IMR-90 (cell line): ENCODE measurements around the gene ZNF776. TPM values are rescaled to one million over a fixed set of nuclear protein-coding genes. Genes with fewer than 3 reads are reported as not detected.

Source experiments
- ATAC-seq: fragments of 200-7000 bp; cut with Tn5 transposase; 2 replicates; pipeline ENCODE4 v1.9.1; 2020; ENCODE audit warnings: low read depth, mild to moderate bottlenecking, moderate library complexity
- BruUV-seq: library from RNA; stranded (reverse); fragments of 400-500 nt; replicated peaks from 2 replicates; lab custom pipeline; 2021; lab: Mats Ljungman, UMichigan
- CTCF ChIA-PET: fragments of 300-600 bp; formaldehyde crosslinking; extraction: SDS; loops from one replicate; lab custom pipeline; 2021; ENCODE audit warnings: antibody characterized with exemption; lab: Yijun Ruan, JAX
- POLR2A ChIA-PET: fragments of 300-600 bp; sonication (Branson Sonifier 250); formaldehyde crosslinking; loops from one replicate; lab custom pipeline; 2022; ENCODE audit warnings: antibody characterized with exemption; ENCODE audit not compliant: unreplicated experiment; lab: Charles Lee
- DNase-seq: peaks from one replicate; pipeline ENCODE4 v3.0.0; 2013
- H2AFZ ChIP-seq: replicated peaks from 2 replicates; pipeline ENCODE3; 2013; ENCODE audit warnings: low read length, mild to moderate bottlenecking; ENCODE audit not compliant: poor library complexity
- H2AK5ac ChIP-seq: 2 replicates; pipeline ENCODE4 v1.6.1; 2013; ENCODE audit warnings: low read depth, low read length, inconsistent platforms
- H2AK9ac ChIP-seq: replicated peaks from 2 replicates; pipeline ENCODE3; 2013; ENCODE audit warnings: mild to moderate bottlenecking, low read depth, low read length, moderate library complexity; ENCODE audit not compliant: poor library complexity
- H2BK120ac ChIP-seq: 2 replicates; pipeline ENCODE4 v1.6.1; 2013; ENCODE audit warnings: low read depth, low read length, inconsistent platforms
- H2BK15ac ChIP-seq: 3 replicates; pipeline ENCODE4 v1.6.1; 2013; ENCODE audit warnings: low read depth, low read length, inconsistent platforms
- H2BK20ac ChIP-seq: 2 replicates; pipeline ENCODE4 v1.6.1; 2013; ENCODE audit warnings: low read depth, mild to moderate bottlenecking, inconsistent platforms, low read length, moderate library complexity
- H2BK5ac ChIP-seq: 2 replicates; pipeline ENCODE4 v1.6.1; 2013; ENCODE audit warnings: mild to moderate bottlenecking, low read depth, low read length, inconsistent platforms; ENCODE audit not compliant: poor library complexity, severe bottlenecking
- H3K14ac ChIP-seq: replicated peaks from 2 replicates; pipeline ENCODE4 v1.6.1; 2013; ENCODE audit warnings: low read depth, low read length, inconsistent platforms
- H3K18ac ChIP-seq: 2 replicates; pipeline ENCODE4 v1.6.1; 2013; ENCODE audit warnings: low read depth, low read length, control low read depth
- H3K23ac ChIP-seq: 2 replicates; pipeline ENCODE4 v1.6.1; 2013; ENCODE audit warnings: low read depth, low read length, inconsistent platforms
- H3K27ac ChIP-seq: 2 replicates; pipeline ENCODE4 v1.5.1; 2013; ENCODE audit warnings: mild to moderate bottlenecking, control low read depth, low read length; ENCODE audit not compliant: insufficient read depth
- H3K27me3 ChIP-seq: 2 replicates; pipeline ENCODE4 v1.6.1; 2013; ENCODE audit warnings: low read length; ENCODE audit not compliant: control insufficient read depth, insufficient read depth
- H3K36me3 ChIP-seq: 2 replicates; pipeline ENCODE4 v1.6.1; 2013; ENCODE audit warnings: low read length, mixed read lengths; ENCODE audit not compliant: control insufficient read depth, insufficient read depth
- H3K4ac ChIP-seq: 2 replicates; pipeline ENCODE4 v1.6.1; 2013; ENCODE audit warnings: low read depth, low read length, inconsistent platforms
- H3K4me1 ChIP-seq: 2 replicates; pipeline ENCODE4 v1.6.1; 2013; ENCODE audit warnings: low read length, mixed read lengths; ENCODE audit not compliant: control insufficient read depth, insufficient read depth
- H3K4me2 ChIP-seq: 2 replicates; pipeline ENCODE4 v1.6.1; 2013; ENCODE audit warnings: low read depth, mild to moderate bottlenecking, control low read depth, low read length, moderate library complexity
- H3K4me3 ChIP-seq: 2 replicates; pipeline ENCODE4 v1.5.1; 2013; ENCODE audit warnings: low read depth, mild to moderate bottlenecking, control low read depth, low read length, moderate library complexity; ENCODE audit not compliant: insufficient read depth
- H3K56ac ChIP-seq: 2 replicates; pipeline ENCODE4 v1.6.1; 2013; ENCODE audit warnings: low read length, inconsistent platforms; ENCODE audit not compliant: insufficient read depth; ENCODE audit errors: extremely low read depth
- H3K79me1 ChIP-seq, 2 experiments: 2 replicates each; pipeline ENCODE4 v1.6.1; 2013; ENCODE audit warnings: low read length in 2 of 2, inconsistent platforms in 1 of 2, low read depth in 1 of 2
- H3K9ac ChIP-seq: 2 replicates; pipeline ENCODE4 v1.6.1; 2013; ENCODE audit warnings: low read depth, low read length, control low read depth
- H3K9me1 ChIP-seq: 2 replicates; pipeline ENCODE4 v1.6.1; 2013; ENCODE audit warnings: low read length, inconsistent platforms; ENCODE audit not compliant: insufficient read depth
- H3K9me3 ChIP-seq: 2 replicates; pipeline ENCODE4 v1.6.1; 2013; ENCODE audit warnings: low read length; ENCODE audit not compliant: control insufficient read depth, insufficient read depth
- H4K20me1 ChIP-seq: 2 replicates; pipeline ENCODE4 v1.6.1; 2013; ENCODE audit warnings: low read length, inconsistent platforms; ENCODE audit not compliant: insufficient read depth
- H4K5ac ChIP-seq: 2 replicates; pipeline ENCODE4 v1.6.1; 2013; ENCODE audit warnings: mild to moderate bottlenecking, low read depth, low read length, control low read depth
- H4K8ac ChIP-seq, 2 experiments: 2 replicates each; pipeline ENCODE4 v1.6.1; 2013; ENCODE audit warnings: low read depth in 2 of 2, low read length in 2 of 2, control low read depth in 1 of 2, inconsistent platforms in 1 of 2
- H4K91ac ChIP-seq: 2 replicates; pipeline ENCODE4 v1.6.1; 2013; ENCODE audit warnings: low read depth, low read length, inconsistent platforms; ENCODE audit not compliant: insufficient read depth
- BHLHE40 ChIP-seq: fragments of 150-350 bp; IDR thresholded peaks from 2 replicates; pipeline ENCODE4 v1.6.1; 2016; ENCODE audit warnings: mild to moderate bottlenecking, low read depth, low read length
- CHD1 ChIP-seq: IDR thresholded peaks from 2 replicates; pipeline ENCODE4 v1.6.1; 2012; ENCODE audit warnings: low read depth, low read length, improper control_type of control experiment
- CTCF ChIP-seq: conservative IDR thresholded peaks from 2 replicates; pipeline ENCODE4 v1.5.1; 2012; ENCODE audit warnings: mild to moderate bottlenecking, low read depth, low read length, improper control_type of control experiment
- ELK1 ChIP-seq: fragments of 150-350 bp; IDR thresholded peaks from 2 replicates; pipeline ENCODE4 v1.6.1; 2016; ENCODE audit warnings: low read depth, mild to moderate bottlenecking, low read length, moderate library complexity, borderline replicate concordance
- FOS ChIP-seq: fragments of 150-350 bp; IDR thresholded peaks from 2 replicates; pipeline ENCODE4 v1.6.1; 2016; ENCODE audit warnings: low read depth, low read length
- MAZ ChIP-seq: IDR thresholded peaks from 2 replicates; pipeline ENCODE4 v1.6.1; 2012; ENCODE audit warnings: low read depth, mild to moderate bottlenecking, low read length, improper control_type of control experiment, moderate library complexity, borderline replicate concordance
- MXI1 ChIP-seq: IDR thresholded peaks from 2 replicates; pipeline ENCODE4 v1.6.1; 2012; ENCODE audit warnings: low read depth, mild to moderate bottlenecking, low read length, moderate library complexity, borderline replicate concordance
- NFE2L2 ChIP-seq: fragments of 150-350 bp; IDR thresholded peaks from 2 replicates; pipeline ENCODE4 v1.6.1; 2016; ENCODE audit warnings: low read depth, mild to moderate bottlenecking, low read length
- POLR2A ChIP-seq: IDR thresholded peaks from 2 replicates; pipeline ENCODE4 v1.6.1; 2012; ENCODE audit warnings: mild to moderate bottlenecking, low read depth, low read length
- RAD21 ChIP-seq: IDR thresholded peaks from 2 replicates; pipeline ENCODE4 v1.6.1; 2012; ENCODE audit warnings: low read length, improper control_type of control experiment
- RCOR1 ChIP-seq: IDR thresholded peaks from 2 replicates; pipeline ENCODE4 v1.6.1; 2012; ENCODE audit warnings: mild to moderate bottlenecking, low read length, improper control_type of control experiment; ENCODE audit not compliant: insufficient replicate concordance
- RFX5 ChIP-seq: IDR thresholded peaks from 2 replicates; pipeline ENCODE4 v1.8.0; 2012; ENCODE audit warnings: low read depth, mild to moderate bottlenecking, low read length, moderate library complexity
- SMC3 ChIP-seq: fragments of 150-350 bp; IDR thresholded peaks from 2 replicates; pipeline ENCODE4 v1.6.1; 2016; ENCODE audit warnings: low read depth, mild to moderate bottlenecking, antibody characterized with exemption, low read length, moderate library complexity
- USF2 ChIP-seq: fragments of 150-350 bp; IDR thresholded peaks from 2 replicates; pipeline ENCODE4 v1.6.1; 2017; ENCODE audit warnings: mild to moderate bottlenecking, antibody characterized with exemption, low read length, low read depth
- WGBS, 2 experiments: methylation state at CpG; one replicate each; pipeline versions ENCODE4 v1.1.5 to v1.1.7; 2013; ENCODE audit warnings: missing lambda C conversion rate in 2 of 2; ENCODE audit not compliant: insufficient read length in 1 of 2; ENCODE audit errors: extremely low coverage in 2 of 2; 5-methylcytosine and 5-hydroxymethylcytosine counted together
- dilution Hi-C: fragments of 300-500 bp; cut with HindIII; formaldehyde crosslinking; loops from one replicate; pipeline ENCODE4 v1.14.3; 2018; ENCODE audit warnings: low sequenced_read_pairs; ENCODE audit not compliant: unreplicated experiment
- in situ Hi-C: fragments of 300-500 bp; cut with MboI; formaldehyde crosslinking; loops from 3 replicates; pipeline ENCODE4 v1.14.3; 2019; ENCODE audit warnings: low sequenced_read_pairs, inconsistent platforms, mixed read lengths
- intact Hi-C: fragments of 100-400 bp; cut with micrococcal nuclease; formaldehyde crosslinking; loops from 2 replicates; pipeline ENCODE4 v1.10.0; 2022
- polyA plus RNA-seq, 3 experiments: library from polyadenylated mRNA; depleted of rRNA; stranded (reverse); fragments of >200 nt; gene quantifications; 2 replicates each; pipeline ENCODE4 v1.2.3, GENCODE V29; 2012; ENCODE audit warnings: low replicate concordance in 1 of 3
- total RNA-seq: library from RNA; depleted of rRNA; stranded (reverse); fragments of >200 nt; gene quantifications from 2 replicates; pipeline ENCODE4 v1.2.3, GENCODE V29; 2012

The ZNF776 gene
- total and polyA plus RNA-seq, 2 of the 4 experiments (the other 2 are of a cell fraction), result 4.3 to 14.3 TPM

GRCh38 chr19:57720878-57721277 is 25.7 kb upstream of the ZNF776 start:
- ChIA-PET POLR2A (no interaction called here), CTCF (no interaction called here)
- Histone ChIP-seq H3K56ac (no peak overlapping the region), H3K27me3 (no peaks in the 10 kb centered on the region), H3K4me3 (no peak overlapping the region), H3K4ac (no peak overlapping the region), H3K36me3 (peaks cover 41% of the 10 kb centered on the region), H3K18ac (no peak overlapping the region), H2AK9ac (no peak overlapping the region), H2BK120ac (no peak overlapping the region), H3K27ac (no peak overlapping the region), H3K4me2 (no peak overlapping the region), H2AFZ (no peak overlapping the region), H3K14ac (no peak overlapping the region), H3K23ac (no peak overlapping the region), H4K91ac (no peak overlapping the region), H2BK20ac (no peak overlapping the region), H4K5ac (no peak overlapping the region), H3K9ac (no peak overlapping the region), H3K79me1 (peaks cover 0 to 16% of the 10 kb centered on the region in 2 experiments; a peak in 2 of 4 replicates), H2BK5ac (no peak overlapping the region), H3K9me3 (peaks cover 56% of the 10 kb centered on the region), H3K9me1 (no peaks in the 10 kb centered on the region), H2BK15ac (no peak overlapping the region), H4K8ac (no peak overlapping the region), H2AK5ac (no peak overlapping the region), H3K4me1 (no peaks in the 10 kb centered on the region), H4K20me1 (no peaks in the 10 kb centered on the region)
- intact Hi-C loops (no loop called here), dilution Hi-C loops (no loop called here), in situ Hi-C loops (no loop called here)
- no peak for TF ChIP-seq MXI1
- TF ChIP-seq RAD21, result no peak
- TF ChIP-seq SMC3, result no peak
- TF ChIP-seq ELK1, result no peak
- no peak for TF ChIP-seq USF2
- TF ChIP-seq RFX5, result no peak
- no peak for TF ChIP-seq CHD1
- TF ChIP-seq BHLHE40, result no peak
- TF ChIP-seq MAZ, result no peak
- TF ChIP-seq RCOR1, result no peak
- no peak for TF ChIP-seq POLR2A
- TF ChIP-seq FOS, result no peak
- TF ChIP-seq NFE2L2, result no peak
- TF ChIP-seq CTCF, result no peak
- 92% methylated on average over 2 of the region's 10 CpGs; no CpG with 5 or more reads in 1 of the 2 experiments for WGBS, 2 experiments
- ATAC-seq, result no peak
- DNase-seq, result no peak
- no TSS peak for BruUV-seq
